ENCODE data around the gene CFAP210. TPM values are rescaled to one million over a fixed set of nuclear protein-coding genes. Genes with fewer than 3 reads are reported as not detected.

CFAP210 gene
- total and polyA plus RNA-seq, 3 donors from 2014 or later, result 12.6 to 21.8 (median 17.2) TPM

GRCh38 chr2:169714699-169715098, 20.5 kb upstream of the CFAP210 start:
- Histone ChIP-seq H3K27me3 (no peaks in the 10 kb centered on the region), H3K4me1 (peaks cover 16% of the 10 kb centered on the region), H3K9me3 (no peaks in the 10 kb centered on the region), H3K36me3 (ENCODE audit: low read depth, missing control alignments) (no peaks in the 10 kb centered on the region), H3K27ac (no peak overlapping the region), H3K4me3 (no peak overlapping the region)
- intact Hi-C loops (cut with DNase I; ENCODE audit: low total_unique reads), result no loop called here
- TF ChIP-seq POLR2A (IDR thresholded peaks at IDR 0.05), result no peak
- no peak for TF ChIP-seq CTCF (IDR thresholded peaks at IDR 0.05)
- no peak for DNase-seq
- 83 to 95% methylated on average over 6 of the region's 6 CpGs for WGBS, 2 donors

- H3K4me3 ChIP-seq, result no peak overlapping the region
- no peak for TF ChIP-seq CTCF (IDR thresholded peaks at IDR 0.05)
- no peak for TF ChIP-seq POLR2A (IDR thresholded peaks at IDR 0.05)
- no peaks in the 10 kb centered on the region for H3K9me3 ChIP-seq
- no peaks in the 10 kb centered on the region for H3K36me3 ChIP-seq (ENCODE audit: low read depth, missing control alignments)
- no peak overlapping the region for H3K27ac ChIP-seq
- no peaks in the 10 kb centered on the region for H3K27me3 ChIP-seq
- 86 to 88% methylated on average over 1 to 3 of the region's 3 CpGs for WGBS, 2 donors
- no peak for DNase-seq
- H3K4me1 ChIP-seq, result peaks cover 16% of the 10 kb centered on the region
- intact Hi-C loops (cut with DNase I; ENCODE audit: low total_unique reads), result no loop called here
Observed at GRCh38 chr2:169713331-169713730, 19.1 kb upstream of the CFAP210 start.

GRCh38 chr2:169712791-169713227, 18.6 kb upstream of the CFAP210 start:
- 91% methylated on average over 3 to 9 of the region's 9 CpGs for WGBS, 2 donors
- no peak for DNase-seq
- intact Hi-C loops (cut with DNase I; ENCODE audit: low total_unique reads), result no loop called here

GRCh38 chr2:169711751-169712509, 17.7 kb upstream of the CFAP210 start:
- no peak for DNase-seq
- 65 to 78% methylated on average over 7 of the region's 7 CpGs for WGBS, 2 donors
- no peak overlapping the region for H3K27ac ChIP-seq
- intact Hi-C loops (cut with DNase I; ENCODE audit: low total_unique reads), result no loop called here
- no peaks in the 10 kb centered on the region for H3K9me3 ChIP-seq
- TF ChIP-seq POLR2A (IDR thresholded peaks at IDR 0.05) (no peak), CTCF (IDR thresholded peaks at IDR 0.05) (no peak)
- H3K36me3 ChIP-seq (ENCODE audit: low read depth, missing control alignments), result no peaks in the 10 kb centered on the region
- H3K27me3 ChIP-seq, result no peaks in the 10 kb centered on the region
- H3K4me1 ChIP-seq, result peaks cover 13% of the 10 kb centered on the region
- H3K4me3 ChIP-seq, result no peak overlapping the region

More at GRCh38 chr2:169712791-169713227, 18.6 kb upstream of the CFAP210 start:
- Histone ChIP-seq H3K4me1 (peaks cover 16% of the 10 kb centered on the region), H3K9me3 (no peaks in the 10 kb centered on the region), H3K27me3 (no peaks in the 10 kb centered on the region), H3K36me3 (ENCODE audit: low read depth, missing control alignments) (no peaks in the 10 kb centered on the region), H3K4me3 (no peak overlapping the region), H3K27ac (no peak overlapping the region)
- no peak for TF ChIP-seq CTCF (IDR thresholded peaks at IDR 0.05)
- no peak for TF ChIP-seq POLR2A (IDR thresholded peaks at IDR 0.05)

- TF ChIP-seq POLR2A (IDR thresholded peaks at IDR 0.05) (no peak), CTCF (IDR thresholded peaks at IDR 0.05) (no peak)
- Histone ChIP-seq H3K4me3 (no peak overlapping the region), H3K27ac (no peak overlapping the region), H3K4me1 (no peaks in the 10 kb centered on the region), H3K9me3 (no peaks in the 10 kb centered on the region), H3K27me3 (no peaks in the 10 kb centered on the region), H3K36me3 (ENCODE audit: low read depth, missing control alignments) (no peaks in the 10 kb centered on the region)
- intact Hi-C loops (cut with DNase I; ENCODE audit: low total_unique reads), result no loop called here
- 76 to 83% methylated on average over 1 of the region's 1 CpG for WGBS, 2 donors
- DNase-seq, result no peak
Observed at GRCh38 chr2:169709981-169710380, 15.8 kb upstream of the CFAP210 start.
